Measurements from ENCODE around the gene STK11IP.

DNA sequence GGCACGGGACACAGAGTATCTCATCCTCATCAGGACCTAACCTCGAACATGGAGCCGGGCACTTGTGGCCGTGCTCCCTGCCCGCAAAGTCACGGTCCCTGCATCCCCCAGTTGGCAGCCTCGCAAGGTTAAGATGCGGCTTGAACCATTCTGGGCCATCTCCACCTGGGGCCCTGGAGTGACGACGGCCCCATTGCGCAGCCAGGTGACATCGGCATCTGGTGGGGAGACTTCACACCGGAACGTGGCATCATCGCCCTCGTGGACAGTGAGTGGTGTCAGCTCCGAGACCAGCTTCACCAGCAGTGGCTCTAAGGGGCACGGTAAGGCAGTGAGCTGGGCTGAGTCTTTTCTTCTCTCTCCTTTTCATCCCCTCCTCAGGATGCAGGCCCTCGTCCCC lies 41.2 kb upstream of the STK11IP start:
- TF ChIP-seq, protein P1, sequence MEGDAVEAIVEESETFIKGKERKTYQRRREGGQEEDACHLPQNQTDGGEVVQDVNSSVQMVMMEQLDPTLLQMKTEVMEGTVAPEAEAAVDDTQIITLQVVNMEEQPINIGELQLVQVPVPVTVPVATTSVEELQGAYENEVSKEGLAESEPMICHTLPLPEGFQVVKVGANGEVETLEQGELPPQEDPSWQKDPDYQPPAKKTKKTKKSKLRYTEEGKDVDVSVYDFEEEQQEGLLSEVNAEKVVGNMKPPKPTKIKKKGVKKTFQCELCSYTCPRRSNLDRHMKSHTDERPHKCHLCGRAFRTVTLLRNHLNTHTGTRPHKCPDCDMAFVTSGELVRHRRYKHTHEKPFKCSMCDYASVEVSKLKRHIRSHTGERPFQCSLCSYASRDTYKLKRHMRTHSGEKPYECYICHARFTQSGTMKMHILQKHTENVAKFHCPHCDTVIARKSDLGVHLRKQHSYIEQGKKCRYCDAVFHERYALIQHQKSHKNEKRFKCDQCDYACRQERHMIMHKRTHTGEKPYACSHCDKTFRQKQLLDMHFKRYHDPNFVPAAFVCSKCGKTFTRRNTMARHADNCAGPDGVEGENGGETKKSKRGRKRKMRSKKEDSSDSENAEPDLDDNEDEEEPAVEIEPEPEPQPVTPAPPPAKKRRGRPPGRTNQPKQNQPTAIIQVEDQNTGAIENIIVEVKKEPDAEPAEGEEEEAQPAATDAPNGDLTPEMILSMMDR (IDR thresholded peaks at IDR 0.05) = no peak
- no peak for TF ChIP-seq POLR2A (IDR thresholded peaks at IDR 0.05)

Data from suprapubic skin (tissue), 3 donors.